GM19023 (cell line): ENCODE measurements around the gene NEUROD2.
"Not testable (repeated sequence)": the region's sequence is repeated elsewhere in the genome, so short reads cannot be mapped to it uniquely, and the experiment has no call there.

Experiments
- ATAC-seq: cut with Tn5 transposase; IDR thresholded peaks from one replicate; pipeline ENCODE4 v1.9.1; 2021; ENCODE audit warnings: mild to moderate bottlenecking, moderate library complexity; ENCODE audit not compliant: unreplicated experiment

Gene NEUROD2

DNA sequence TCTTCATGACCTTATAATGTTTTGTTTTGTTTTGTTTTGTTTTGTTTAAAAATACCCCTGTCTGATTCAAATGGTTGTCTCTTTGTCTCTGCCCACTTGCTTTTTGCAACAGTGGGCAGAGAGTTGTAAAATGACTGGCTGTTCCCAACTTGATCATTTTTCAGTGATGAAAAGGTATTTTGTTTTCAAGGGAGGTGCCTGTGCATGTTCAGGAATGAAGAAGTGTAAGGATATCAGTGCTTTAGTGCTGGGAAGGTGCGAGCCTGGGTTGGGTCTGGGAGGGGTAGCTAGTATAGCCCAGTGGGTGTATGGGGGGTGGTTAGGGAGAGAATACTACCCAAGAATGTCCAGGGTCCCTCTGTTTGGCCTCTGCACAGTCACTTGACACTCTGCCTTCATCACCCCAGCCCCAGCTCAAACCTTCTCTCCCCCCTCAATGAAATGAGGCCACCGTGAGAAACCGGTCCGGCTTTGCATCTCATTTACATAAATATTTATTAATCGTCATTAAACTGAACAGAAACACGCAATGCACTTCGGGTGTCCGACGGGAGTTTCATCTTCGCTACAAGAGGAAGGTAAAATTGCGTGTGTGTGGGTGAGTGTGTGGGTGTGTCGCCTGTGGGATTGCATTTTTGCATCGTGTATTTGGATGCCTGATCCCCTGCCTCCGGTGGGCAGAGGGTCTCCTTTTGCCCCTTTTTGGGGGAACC is 4.3 kb downstream of the NEUROD2 start:
- no peak for ATAC-seq

GRCh38 chr17:39602533-39603303 is 5.0 kb downstream of the NEUROD2 start:
- ATAC-seq = no peak

DNA sequence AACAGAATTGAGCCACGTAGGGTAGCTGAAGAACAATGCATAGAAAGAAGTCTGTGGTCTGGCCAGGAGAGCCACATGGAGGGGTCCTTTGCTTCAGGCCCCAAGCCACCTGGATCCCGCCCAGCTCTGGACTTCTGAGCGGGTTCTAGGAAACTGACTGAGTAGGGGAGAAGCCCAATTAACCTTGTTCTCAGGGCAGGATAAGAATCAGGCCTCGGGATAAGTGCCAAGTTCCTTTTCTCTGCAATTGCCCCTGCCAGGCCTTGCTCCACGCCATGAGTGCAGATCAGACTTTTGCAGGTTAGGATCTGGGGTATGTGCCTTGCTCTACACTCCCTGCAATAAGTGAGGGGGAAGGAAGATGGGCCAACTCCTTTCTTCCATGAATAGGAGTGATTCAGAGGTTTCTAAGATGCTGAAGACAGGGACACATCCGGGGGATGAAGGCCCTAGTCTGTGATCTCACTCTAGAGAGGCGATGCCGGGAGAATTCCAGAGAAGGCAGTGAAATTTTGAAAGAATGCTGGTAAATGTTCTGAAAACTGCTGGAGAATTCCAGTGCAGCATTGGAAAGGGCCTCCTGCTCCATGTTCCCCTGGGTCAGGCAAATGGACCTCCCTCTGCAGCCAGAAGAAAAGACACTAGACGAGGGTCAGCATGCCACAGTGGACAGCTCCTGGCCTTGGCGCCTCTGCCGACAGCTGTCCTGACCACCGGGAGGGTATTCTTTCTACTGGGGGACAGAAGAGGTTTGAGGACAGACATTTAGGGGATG is 5.8 kb downstream of the NEUROD2 start:
- no peak for ATAC-seq

- ATAC-seq = no peak
Observed at GRCh38 chr17:39600997-39601597, 6.6 kb downstream of the NEUROD2 start.

GRCh38 chr17:39600288-39600996 is 7.3 kb downstream of the NEUROD2 start:
- no peak for ATAC-seq

DNA sequence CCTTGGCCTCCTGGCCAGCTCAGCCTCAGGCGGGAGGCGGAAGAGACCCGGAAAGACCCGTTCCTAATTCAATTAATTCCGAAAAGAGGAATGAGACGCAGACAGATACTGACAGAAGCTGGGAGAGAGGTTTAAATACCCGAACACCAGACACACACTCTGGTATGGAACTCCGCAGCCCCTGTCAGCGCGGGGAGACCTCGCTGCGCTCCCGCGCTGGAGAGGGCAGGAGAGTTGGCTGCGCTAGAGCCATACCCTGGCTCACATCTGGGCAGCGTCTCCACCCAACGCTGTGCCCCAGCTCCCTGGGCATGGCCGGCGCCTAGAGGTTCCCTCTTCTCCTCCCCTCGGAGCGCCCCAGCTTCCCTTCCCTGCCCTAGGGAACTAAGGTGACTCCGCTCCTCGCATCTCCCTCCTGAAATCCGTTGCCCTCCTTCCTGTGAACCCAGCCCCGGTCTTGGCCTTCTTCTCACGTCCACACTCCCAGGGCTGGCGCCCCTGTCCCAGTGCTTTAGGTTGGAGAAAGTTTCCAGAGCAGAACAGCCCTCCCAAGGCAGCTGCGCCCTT is 8.0 kb downstream of the NEUROD2 start:
- no peak for ATAC-seq

DNA sequence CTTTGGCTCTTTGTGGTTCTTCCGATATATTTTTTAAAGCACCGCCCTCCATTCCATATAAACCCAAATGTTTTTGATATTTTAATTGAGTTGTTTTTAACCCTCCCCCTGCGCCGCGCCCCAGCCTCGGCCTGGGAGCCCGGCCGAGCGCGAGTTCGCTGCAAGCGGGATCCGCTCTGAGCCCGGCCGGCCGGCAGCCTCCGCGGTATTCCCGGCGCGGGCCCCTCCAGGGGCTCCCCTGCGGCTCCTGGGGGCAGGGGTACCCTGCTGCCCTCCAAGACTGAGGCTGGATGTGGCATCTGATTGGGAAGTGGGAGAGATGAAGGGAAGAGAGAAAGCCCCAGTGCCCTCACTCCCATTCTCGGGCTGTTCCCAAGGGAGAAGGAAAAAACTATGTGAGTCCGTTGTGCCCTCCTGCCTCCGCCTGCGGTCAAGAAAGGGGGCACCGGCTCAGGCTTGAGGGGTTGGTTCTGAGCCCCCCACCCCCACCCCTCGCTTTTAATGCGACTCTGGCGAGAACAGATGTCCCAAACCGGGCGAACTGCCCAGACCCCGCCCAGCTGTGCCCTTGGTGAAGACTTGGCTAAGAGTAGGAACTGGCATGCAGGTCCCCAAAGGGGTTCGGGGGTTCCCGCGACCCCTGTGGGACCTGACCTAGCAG is 8.6 kb downstream of the NEUROD2 start:
- no peak for ATAC-seq

- ATAC-seq = no peak
Observed at GRCh38 chr17:39598630-39599003, 9.1 kb downstream of the NEUROD2 start.

- no peak for ATAC-seq
Observed at GRCh38 chr17:39598047-39598481, 9.7 kb downstream of the NEUROD2 start.

- no peak for ATAC-seq
Observed at GRCh38 chr17:39597372-39598046, 10.2 kb downstream of the NEUROD2 start.

DNA sequence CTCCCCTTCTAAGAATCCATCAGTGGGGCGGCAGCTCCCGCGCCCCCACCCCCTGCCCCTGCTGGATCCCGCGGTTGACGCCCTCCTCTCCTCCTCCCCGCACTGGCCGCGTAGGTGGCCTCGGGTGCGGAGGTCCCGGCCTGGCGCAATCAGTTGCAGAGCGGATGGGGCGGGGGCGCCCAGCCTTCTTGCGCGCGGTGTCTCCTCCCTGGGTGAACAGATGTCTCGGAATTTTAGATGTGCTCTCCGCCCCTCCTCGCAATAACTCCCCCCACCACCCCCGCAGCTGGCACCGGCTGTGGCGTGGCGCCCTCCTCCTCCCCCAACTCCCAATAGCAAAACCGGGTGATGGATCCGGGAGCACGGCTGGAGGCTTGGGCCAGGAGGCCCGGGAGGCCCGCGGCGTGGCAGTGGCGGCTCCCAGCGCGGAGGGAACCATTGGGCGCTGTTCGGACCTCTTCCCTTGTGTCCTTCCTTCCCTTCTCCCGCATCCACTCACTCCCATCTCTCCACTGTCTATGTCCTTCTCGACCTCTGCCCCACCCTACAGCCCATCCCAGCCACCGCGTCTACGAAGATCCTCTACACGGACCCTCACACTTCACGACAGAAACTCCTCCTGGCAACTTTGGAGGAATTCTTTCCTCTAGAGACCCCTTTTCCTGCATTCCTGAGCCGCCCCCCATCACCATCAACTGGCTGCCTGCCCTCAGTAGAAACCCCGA is 11.0 kb downstream of the NEUROD2 start:
- no peak for ATAC-seq

- no peak for ATAC-seq
Observed at GRCh38 chr17:39595928-39596510, 11.7 kb downstream of the NEUROD2 start.

DNA sequence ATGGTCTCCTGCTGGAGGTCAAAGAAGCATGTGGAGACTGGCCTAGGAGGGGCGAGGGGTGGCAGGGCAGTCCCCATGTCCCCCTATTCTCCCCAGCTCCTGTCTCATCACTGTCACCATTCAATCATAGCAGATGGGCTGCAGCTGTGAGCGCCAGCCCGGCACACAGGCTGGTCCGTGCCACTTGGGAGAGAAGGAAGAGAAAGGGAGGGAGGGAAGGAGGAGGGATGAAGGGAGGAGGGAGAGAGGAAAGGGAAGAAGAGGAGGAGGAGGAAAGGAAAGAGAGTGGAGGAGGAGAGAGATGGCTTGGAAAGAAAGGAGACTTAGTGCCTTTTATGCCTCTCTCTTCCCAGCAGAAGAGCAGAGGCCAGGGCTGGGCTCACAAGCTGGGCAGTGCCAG is 12.4 kb downstream of the NEUROD2 start:
- ATAC-seq = no peak

- no peak for ATAC-seq
Observed at GRCh38 chr17:39593371-39593770, 14.3 kb downstream of the NEUROD2 start.

DNA sequence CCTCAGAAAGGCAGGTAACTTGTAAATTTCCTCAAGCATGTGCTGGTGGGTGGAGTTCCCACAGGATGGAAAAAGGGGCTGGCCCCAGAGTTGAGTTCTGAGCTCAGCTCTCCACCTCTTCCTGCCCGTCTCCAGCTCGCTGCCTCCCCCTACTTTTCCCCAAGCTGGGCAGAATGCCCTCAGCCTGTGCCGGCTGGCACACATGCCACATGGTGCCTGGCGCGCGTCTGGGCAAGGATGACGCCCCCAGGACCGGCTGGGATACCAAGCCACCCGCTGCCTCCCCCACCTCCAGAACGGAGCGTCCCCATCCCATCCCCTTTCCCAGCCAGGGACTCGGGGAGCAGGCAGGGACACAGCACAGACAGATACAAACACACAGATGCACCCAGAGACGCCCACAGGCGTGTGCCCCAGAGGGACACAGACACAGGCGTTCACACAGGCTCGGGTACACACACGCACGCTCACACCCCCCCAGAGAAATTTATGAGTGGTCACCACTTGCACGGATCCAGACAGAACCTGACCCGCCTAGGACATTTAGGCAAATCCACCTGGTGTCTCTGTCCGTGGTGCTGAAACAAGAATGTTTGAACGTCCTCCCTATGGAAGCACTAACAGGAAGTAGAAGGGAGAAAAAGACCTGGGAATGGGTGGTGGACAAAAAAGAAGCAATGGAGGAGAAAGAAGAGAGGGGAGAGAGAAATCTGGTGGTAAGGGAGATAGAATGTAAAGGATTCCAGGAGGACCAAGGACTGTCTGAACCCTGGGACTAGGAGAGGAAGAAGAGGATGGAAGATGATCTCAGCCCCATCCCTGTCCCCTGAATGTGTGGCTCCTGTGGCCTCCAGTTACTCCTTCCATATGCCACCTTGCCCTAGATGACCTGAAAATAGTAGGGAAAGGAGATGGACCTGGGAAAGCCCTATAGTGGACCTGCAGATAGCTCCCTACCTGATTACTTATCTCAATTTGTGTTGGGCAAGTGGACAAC is 15.5 kb downstream of the NEUROD2 start:
- ATAC-seq = no peak

- not testable (repeated sequence) for ATAC-seq
Observed at GRCh38 chr17:39590180-39590579, 17.5 kb downstream of the NEUROD2 start.

DNA sequence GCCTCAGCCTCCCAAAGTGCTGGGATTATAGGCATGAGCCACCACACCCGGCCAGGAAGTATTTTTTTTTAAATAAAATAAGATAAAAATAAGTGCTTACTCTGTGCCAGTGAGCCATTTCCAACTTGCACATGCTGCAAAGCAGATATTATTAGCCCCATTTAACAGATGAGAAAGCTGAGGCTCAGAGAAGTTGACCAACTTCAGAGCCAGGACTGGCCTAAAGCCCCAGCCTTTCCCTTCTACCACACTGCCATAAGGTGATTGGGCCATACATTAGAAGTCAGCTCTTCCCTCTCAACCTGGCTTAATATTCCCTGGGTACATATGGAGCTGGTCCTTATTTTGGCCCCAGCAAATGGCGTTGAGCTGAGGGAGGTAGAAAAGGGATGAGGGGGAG is 25.1 kb downstream of the NEUROD2 start:
- ATAC-seq = no peak
